Activated naive CD8-positive, alpha-beta T cell treated with anti-CD3 and anti-CD28 coated beads, Interleukin-2, amount 50 U/mL, for 24 hours (primary cell): ENCODE data around the gene RNF125.
A peak's percentile ranks its signal among the peaks of the same experiment; 100 is the strongest.

ENCODE experiments used
- ATAC-seq: fragments of 150-1000 bp; cut with Tn5 transposase; one replicate; pipeline ENCODE4 v1.10.0; 2021
- DNase-seq: peaks from one replicate; pipeline ENCODE4 v3.0.0; 2021
- H3K27ac Mint-ChIP-seq: one replicate; pipeline ENCODE4 v1.8.0; 2021; ENCODE audit warnings: mild to moderate bottlenecking, mixed read lengths
- H3K27me3 Mint-ChIP-seq: one replicate; pipeline ENCODE4 v1.8.0; 2021; ENCODE audit warnings: mixed read lengths
- H3K36me3 Mint-ChIP-seq: one replicate; pipeline ENCODE4 v1.8.0; 2021; ENCODE audit warnings: low read depth, mixed read lengths
- H3K4me1 Mint-ChIP-seq: one replicate; pipeline ENCODE4 v1.8.0; 2021; ENCODE audit warnings: mixed read lengths
- H3K4me3 Mint-ChIP-seq: one replicate; pipeline ENCODE4 v1.8.0; 2021; ENCODE audit warnings: mild to moderate bottlenecking, moderate library complexity, mixed read lengths
- H3K9me3 Mint-ChIP-seq: one replicate; pipeline ENCODE4 v1.8.0; 2021; ENCODE audit warnings: mixed read lengths

The RNF125 gene

DNA sequence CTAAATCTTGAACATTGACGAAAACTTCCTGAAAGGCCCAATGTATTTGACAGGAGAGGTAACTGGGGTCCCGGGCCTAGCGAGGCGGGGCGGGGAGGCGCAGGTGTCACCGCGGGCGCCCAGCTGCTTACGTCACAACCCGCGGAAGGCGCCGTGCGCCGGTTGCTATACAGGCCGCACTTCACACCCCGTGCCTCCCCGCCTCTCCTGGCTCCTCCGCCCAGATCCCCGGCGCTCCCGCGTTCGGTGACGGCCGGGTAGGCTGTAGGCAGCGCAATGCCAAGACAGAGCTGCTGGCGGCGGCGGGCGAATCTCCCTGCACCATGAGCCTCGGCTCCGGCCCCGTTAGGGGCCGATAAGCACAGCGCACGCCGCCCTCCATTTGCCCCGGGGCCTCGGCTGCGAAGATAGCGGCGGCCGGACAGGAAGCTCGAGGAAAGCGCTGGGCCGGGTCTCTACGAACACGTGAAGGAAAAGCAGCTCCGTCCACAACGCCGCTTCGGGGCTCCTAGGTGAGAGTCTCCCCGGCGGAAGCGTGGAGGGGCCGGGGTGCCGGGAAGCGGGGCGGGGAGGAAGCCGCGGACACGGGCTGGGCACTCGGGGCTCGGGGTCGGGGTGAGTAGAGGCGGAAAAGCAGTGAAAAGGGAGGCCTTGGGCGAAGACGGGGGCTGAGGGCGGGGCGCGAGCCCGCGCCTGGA is 73.2 kb downstream of the RNF125 start, which contains the start of gene RNF138:
Gene RNF138 (plus strand): TSS at position 151 of the 698 bp plus-strand sequence. CDS start 903 bp downstream, outside the sequence.
- Mint-ChIP-seq H3K27ac (peak within 1 kb of the TSS; percentile 95), H3K4me3 (peak within 1 kb of the TSS; percentile 97), H3K4me1 (peaks cover 45% of the 10 kb centered on the region), H3K36me3 (peaks cover 33% of the 10 kb centered on the region), H3K27me3 (no peaks in the 10 kb centered on the region), H3K9me3 (no peaks in the 10 kb centered on the region)
- peak; percentile 65 for ATAC-seq
- DNase-seq: peak; percentile 91

GRCh38 chr18:32092422-32093101 is 73.9 kb downstream of the RNF125 start:
- H3K36me3 Mint-ChIP-seq: peaks cover 35% of the 10 kb centered on the region
- peaks cover 44% of the 10 kb centered on the region for H3K4me1 Mint-ChIP-seq
- peak overlapping the region; percentile 97 for H3K4me3 Mint-ChIP-seq
- H3K27me3 Mint-ChIP-seq: no peaks in the 10 kb centered on the region
- peak overlapping the region; percentile 95 for H3K27ac Mint-ChIP-seq
- H3K9me3 Mint-ChIP-seq: no peaks in the 10 kb centered on the region
- ATAC-seq (peak; percentile 91), DNase-seq (peak; percentile 100)

DNA sequence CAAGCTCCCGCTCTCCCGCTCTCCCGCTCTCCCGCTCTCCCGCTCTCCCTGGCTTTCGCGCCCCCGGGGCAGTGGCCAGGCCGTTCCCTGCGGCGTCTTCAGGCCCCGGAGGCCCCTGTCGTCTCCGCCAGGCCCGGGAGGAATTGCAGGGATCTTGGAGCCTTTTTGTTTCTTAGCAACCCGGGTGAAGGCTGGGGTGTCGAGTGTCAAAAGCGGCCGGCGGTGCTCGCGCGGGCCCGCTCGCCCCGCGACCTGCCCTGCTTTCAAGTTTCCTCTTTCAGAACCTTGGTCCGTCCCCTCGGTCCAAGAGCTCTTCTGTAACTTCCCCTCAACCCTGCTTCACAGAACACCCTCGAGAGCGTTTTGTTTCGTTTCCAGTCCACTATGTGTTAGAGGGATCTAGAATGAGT is 74.5 kb downstream of the RNF125 start:
- Mint-ChIP-seq H3K27me3 (no peaks in the 10 kb centered on the region), H3K4me1 (peaks cover 47% of the 10 kb centered on the region), H3K27ac (peak overlapping the region; percentile 95), H3K4me3 (peak overlapping the region; percentile 97), H3K36me3 (peaks cover 36% of the 10 kb centered on the region), H3K9me3 (no peaks in the 10 kb centered on the region)
- ATAC-seq: no peak
- DNase-seq: peak; percentile 43

DNA sequence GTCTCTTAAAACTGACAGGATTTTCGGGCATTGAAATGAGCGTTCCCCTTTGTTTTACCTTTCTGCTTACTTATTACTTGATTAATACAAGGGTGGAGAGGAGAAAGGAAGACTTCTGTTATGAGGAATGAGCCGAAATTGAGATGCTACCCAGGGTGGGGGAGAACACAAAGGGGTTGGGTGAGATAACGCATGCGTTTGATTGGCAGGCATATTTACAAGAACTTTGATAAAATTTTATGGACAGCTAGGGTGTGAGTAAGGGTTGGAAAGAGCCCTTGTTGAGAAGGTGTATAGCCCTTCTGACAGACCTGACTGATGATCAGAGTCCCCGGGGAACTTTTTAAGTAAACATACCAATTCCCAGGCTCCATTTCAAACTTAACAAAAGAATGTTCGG is 74.9 kb downstream of the RNF125 start:
- H3K4me1 Mint-ChIP-seq: peaks cover 47% of the 10 kb centered on the region
- H3K4me3 Mint-ChIP-seq: peak overlapping the region; percentile 97
- H3K9me3 Mint-ChIP-seq: no peaks in the 10 kb centered on the region
- peaks cover 36% of the 10 kb centered on the region for H3K36me3 Mint-ChIP-seq
- DNase-seq (no peak), ATAC-seq (no peak)
- no peaks in the 10 kb centered on the region for H3K27me3 Mint-ChIP-seq
- peak overlapping the region; percentile 95 for H3K27ac Mint-ChIP-seq

GRCh38 chr18:32095192-32095899 is 76.7 kb downstream of the RNF125 start:
- Mint-ChIP-seq H3K4me3 (peak overlapping the region; percentile 97), H3K36me3 (peaks cover 44% of the 10 kb centered on the region), H3K9me3 (no peaks in the 10 kb centered on the region), H3K4me1 (peaks cover 58% of the 10 kb centered on the region), H3K27me3 (no peaks in the 10 kb centered on the region), H3K27ac (peak overlapping the region; percentile 95)
- DNase-seq (no peak), ATAC-seq (no peak)

GRCh38 chr18:32095900-32096229 is 77.2 kb downstream of the RNF125 start:
- Mint-ChIP-seq H3K27me3 (no peaks in the 10 kb centered on the region), H3K9me3 (no peaks in the 10 kb centered on the region), H3K4me3 (peak overlapping the region; percentile 97), H3K36me3 (peaks cover 47% of the 10 kb centered on the region), H3K4me1 (peaks cover 61% of the 10 kb centered on the region), H3K27ac (peak overlapping the region; percentile 80)
- DNase-seq (no peak), ATAC-seq (no peak)

DNA sequence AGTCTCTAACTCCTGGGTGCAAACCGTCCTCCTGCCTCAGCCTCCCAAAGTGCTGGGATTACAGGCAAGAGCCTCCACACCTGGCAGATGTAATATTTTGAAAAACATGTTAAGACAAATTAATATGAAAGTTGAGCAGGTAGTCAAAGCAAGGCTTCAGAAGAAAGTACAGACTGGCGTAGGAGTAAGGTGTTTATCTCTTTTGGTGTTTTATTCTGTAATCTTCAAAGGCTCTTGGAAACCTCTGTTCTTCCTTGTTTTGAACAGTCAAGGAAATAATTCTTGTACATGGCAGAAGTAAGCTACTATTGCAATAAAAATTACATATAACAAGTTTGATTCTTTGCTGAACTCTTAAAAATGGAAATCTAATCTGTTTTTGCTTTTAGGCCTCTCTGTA is 78.3 kb downstream of the RNF125 start:
- peaks cover 53% of the 10 kb centered on the region for H3K36me3 Mint-ChIP-seq
- peak overlapping the region; percentile 18 for H3K4me3 Mint-ChIP-seq
- ATAC-seq (no peak), DNase-seq (no peak)
- no peaks in the 10 kb centered on the region for H3K27me3 Mint-ChIP-seq
- no peaks in the 10 kb centered on the region for H3K9me3 Mint-ChIP-seq
- H3K27ac Mint-ChIP-seq: peak overlapping the region; percentile 80
- peaks cover 59% of the 10 kb centered on the region for H3K4me1 Mint-ChIP-seq

- H3K9me3 Mint-ChIP-seq: no peaks in the 10 kb centered on the region
- ATAC-seq: no peak
- H3K4me3 Mint-ChIP-seq: no peak overlapping the region
- no peak for DNase-seq
- peaks cover 35% of the 10 kb centered on the region for H3K36me3 Mint-ChIP-seq
- H3K27me3 Mint-ChIP-seq: no peaks in the 10 kb centered on the region
- peak overlapping the region; percentile 37 for H3K27ac Mint-ChIP-seq
- H3K4me1 Mint-ChIP-seq: peaks cover 43% of the 10 kb centered on the region
Observed at GRCh38 chr18:32104516-32104915, 85.9 kb downstream of the RNF125 start.

- H3K4me3 Mint-ChIP-seq: no peak overlapping the region
- no peaks in the 10 kb centered on the region for H3K9me3 Mint-ChIP-seq
- no peak overlapping the region for H3K27ac Mint-ChIP-seq
- no peaks in the 10 kb centered on the region for H3K27me3 Mint-ChIP-seq
- ATAC-seq: no peak
- H3K36me3 Mint-ChIP-seq: peaks cover 35% of the 10 kb centered on the region
- no peak for DNase-seq
- H3K4me1 Mint-ChIP-seq: peaks cover 40% of the 10 kb centered on the region
Observed at GRCh38 chr18:32110005-32110404, 91.4 kb downstream of the RNF125 start.

DNA sequence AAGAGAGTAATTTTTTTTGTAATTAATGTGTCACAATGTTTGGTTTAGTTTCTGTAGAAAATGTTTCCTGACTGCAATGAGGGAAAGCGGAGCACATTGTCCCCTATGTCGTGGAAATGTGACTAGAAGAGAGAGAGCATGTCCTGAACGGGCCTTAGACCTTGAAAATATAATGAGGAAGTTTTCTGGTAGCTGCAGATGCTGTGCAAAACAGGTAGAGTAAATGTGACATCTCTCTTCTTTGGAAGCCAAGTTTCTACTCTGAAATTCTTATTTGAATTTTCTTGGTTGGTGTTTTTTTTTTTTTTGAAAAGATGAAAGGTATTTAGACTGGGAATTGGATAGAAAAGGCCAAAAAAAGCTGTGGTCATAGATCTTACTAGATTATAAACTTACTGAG is 93.1 kb downstream of the RNF125 start:
- DNase-seq (no peak), ATAC-seq (no peak)
- Mint-ChIP-seq H3K4me1 (peaks cover 30% of the 10 kb centered on the region), H3K4me3 (no peak overlapping the region), H3K27me3 (no peaks in the 10 kb centered on the region), H3K27ac (no peak overlapping the region), H3K9me3 (no peaks in the 10 kb centered on the region), H3K36me3 (peaks cover 32% of the 10 kb centered on the region)

GRCh38 chr18:32112826-32113225 is 94.2 kb downstream of the RNF125 start:
- no peaks in the 10 kb centered on the region for H3K27me3 Mint-ChIP-seq
- H3K4me1 Mint-ChIP-seq: peaks cover 26% of the 10 kb centered on the region
- no peak overlapping the region for H3K27ac Mint-ChIP-seq
- no peaks in the 10 kb centered on the region for H3K9me3 Mint-ChIP-seq
- peaks cover 38% of the 10 kb centered on the region for H3K36me3 Mint-ChIP-seq
- DNase-seq (no peak), ATAC-seq (no peak)
- no peak overlapping the region for H3K4me3 Mint-ChIP-seq

DNA sequence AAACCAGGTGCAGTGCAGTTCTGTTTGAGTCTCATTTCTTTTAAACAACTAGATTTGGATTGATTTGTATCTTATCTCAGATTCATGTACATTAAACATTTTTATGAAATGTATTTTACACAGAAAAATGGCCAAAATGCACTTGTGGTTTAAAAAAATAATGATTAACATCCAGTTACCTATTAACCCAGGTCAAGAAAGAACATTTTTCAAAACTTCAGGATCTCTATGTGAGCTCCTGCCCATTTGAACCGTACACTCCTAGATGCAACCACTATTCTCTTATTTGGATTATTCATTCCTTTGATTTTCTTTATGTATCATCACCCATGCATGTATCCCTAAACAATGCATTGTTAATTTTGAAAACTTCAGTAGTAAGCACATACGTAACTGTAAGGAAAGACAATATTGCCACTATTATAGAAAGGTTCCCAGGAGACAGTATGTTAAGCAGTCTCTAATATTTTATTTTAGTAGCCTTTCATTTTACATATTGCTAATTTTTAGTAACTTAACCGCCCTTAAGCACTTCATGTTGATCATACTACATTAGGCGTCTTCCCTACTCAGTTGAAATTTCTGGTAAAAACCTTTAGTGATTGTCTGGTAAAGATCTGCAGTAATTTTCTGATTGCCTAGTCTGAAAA is 95.8 kb downstream of the RNF125 start:
- no peaks in the 10 kb centered on the region for H3K27me3 Mint-ChIP-seq
- no peaks in the 10 kb centered on the region for H3K9me3 Mint-ChIP-seq
- H3K36me3 Mint-ChIP-seq: peaks cover 41% of the 10 kb centered on the region
- peaks cover 20% of the 10 kb centered on the region for H3K4me1 Mint-ChIP-seq
- DNase-seq (no peak), ATAC-seq (no peak)
- no peak overlapping the region for H3K27ac Mint-ChIP-seq
- H3K4me3 Mint-ChIP-seq: no peak overlapping the region

DNA sequence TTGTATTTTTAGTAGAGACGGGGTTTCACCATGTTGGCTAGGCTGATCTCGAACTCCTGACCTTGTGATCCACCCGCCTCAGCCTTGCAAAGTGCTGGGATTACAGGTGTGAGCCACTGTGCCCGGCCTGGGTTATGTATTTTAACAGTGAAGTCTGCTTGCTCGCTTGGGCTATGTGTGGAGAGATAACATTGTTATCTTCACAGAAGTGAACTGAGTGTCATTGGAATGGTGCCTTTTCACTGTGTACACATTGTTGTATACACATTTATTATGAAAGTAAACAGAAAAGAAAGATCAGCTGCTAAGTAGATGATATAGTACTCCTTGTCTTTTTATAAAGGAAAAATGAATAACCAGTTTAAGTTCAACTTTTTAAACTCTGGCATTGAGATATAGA is 103.4 kb downstream of the RNF125 start:
- no peak overlapping the region for H3K27ac Mint-ChIP-seq
- peaks cover 43% of the 10 kb centered on the region for H3K36me3 Mint-ChIP-seq
- no peaks in the 10 kb centered on the region for H3K9me3 Mint-ChIP-seq
- no peaks in the 10 kb centered on the region for H3K4me1 Mint-ChIP-seq
- ATAC-seq (no peak), DNase-seq (no peak)
- no peaks in the 10 kb centered on the region for H3K27me3 Mint-ChIP-seq
- no peak overlapping the region for H3K4me3 Mint-ChIP-seq
